ENCODE results near the gene CAMP.

GRCh38 chr3:48270306-48270705 lies 47.0 kb downstream of the CAMP start:
- TF ChIP-seq EZH2 (IDR thresholded peaks at IDR 0.05; ENCODE audit: borderline replicate concordance, insufficient read depth, low read length, poor library complexity, severe bottlenecking) (no peak), CTCF (IDR thresholded peaks at IDR 0.05; ENCODE audit: poor library complexity, severe bottlenecking) (no peak), REST (IDR thresholded peaks at IDR 0.05; ENCODE audit: borderline replicate concordance) (no peak), SMC3 (conservative IDR thresholded peaks at IDR 0.05; ENCODE audit: poor library complexity) (no peak), EP300 (conservative IDR thresholded peaks at IDR 0.05; ENCODE audit: poor library complexity, severe bottlenecking) (no peak), RAD21 (conservative IDR thresholded peaks at IDR 0.05) (no peak)
